Cerebellar nuclear complex (tissue), 1 donor: Measurements from ENCODE around the gene CTNND2.

Experiments used
- DNase-seq, 2 experiments: peaks; one replicate each; lab custom pipeline; 2025; lab: John Stamatoyannopoulos, UW

Gene CTNND2

GRCh38 chr5:11387382-11387781 lies 516.9 kb downstream of the CTNND2 start:
- DNase-seq, result no peak

- no peak for DNase-seq
Observed at GRCh38 chr5:11386398-11386797, 517.8 kb downstream of the CTNND2 start.

GRCh38 chr5:11385901-11386293 lies 518.3 kb downstream of the CTNND2 start:
- no peak for DNase-seq

- DNase-seq, result no peak
Observed at GRCh38 chr5:11385251-11385900, 518.9 kb downstream of the CTNND2 start.

GRCh38 chr5:11384441-11385250 lies 519.6 kb downstream of the CTNND2 start:
- DNase-seq, result peak in 1 of 2 experiments; percentile 14

- peak in 1 of 2 experiments; percentile 37 for DNase-seq
Observed at GRCh38 chr5:11383506-11384095, 520.6 kb downstream of the CTNND2 start.

GRCh38 chr5:11378461-11378860 lies 525.8 kb downstream of the CTNND2 start:
- no peak for DNase-seq

- DNase-seq, result no peak
Observed at GRCh38 chr5:11377896-11378295, 526.4 kb downstream of the CTNND2 start.

GRCh38 chr5:11372191-11372590 lies 532.1 kb downstream of the CTNND2 start:
- no peak for DNase-seq

GRCh38 chr5:11371021-11371420 lies 533.2 kb downstream of the CTNND2 start:
- no peak for DNase-seq

GRCh38 chr5:11364531-11364930 lies 539.7 kb downstream of the CTNND2 start:
- no peak for DNase-seq

- DNase-seq, result no peak
Observed at GRCh38 chr5:11363631-11364178, 540.5 kb downstream of the CTNND2 start.

GRCh38 chr5:11361768-11362167 lies 542.5 kb downstream of the CTNND2 start:
- DNase-seq, result no peak

GRCh38 chr5:11357928-11358327 lies 546.3 kb downstream of the CTNND2 start:
- DNase-seq, result no peak

- no peak for DNase-seq
Observed at GRCh38 chr5:11355491-11355890, 548.8 kb downstream of the CTNND2 start.

GRCh38 chr5:11346336-11346735 lies 557.9 kb downstream of the CTNND2 start:
- DNase-seq, result no peak

GRCh38 chr5:11335881-11336760 lies 568.1 kb downstream of the CTNND2 start:
- no peak for DNase-seq

GRCh38 chr5:11334404-11334803 lies 569.8 kb downstream of the CTNND2 start:
- no peak for DNase-seq

- no peak for DNase-seq
Observed at GRCh38 chr5:11329679-11330078, 574.6 kb downstream of the CTNND2 start.

GRCh38 chr5:11324521-11325289 lies 579.5 kb downstream of the CTNND2 start:
- no peak for DNase-seq

- DNase-seq, result no peak
Observed at GRCh38 chr5:11323761-11324160, 580.5 kb downstream of the CTNND2 start.
